IPS-18a (cell line): ENCODE measurements around the gene RERE.

Source experiments
- H3K27ac ChIP-seq: one replicate; pipeline ENCODE4 v1.5.1; 2013; ENCODE audit warnings: low read length
- H3K27me3 ChIP-seq: one replicate; pipeline ENCODE4 v1.6.1; 2013; ENCODE audit warnings: mild to moderate bottlenecking, low read length; ENCODE audit not compliant: control insufficient read depth, insufficient read depth
- H3K36me3 ChIP-seq: one replicate; pipeline ENCODE4 v1.6.1; 2013; ENCODE audit warnings: low read depth, low read length; ENCODE audit not compliant: control insufficient read depth
- H3K4me1 ChIP-seq: one replicate; pipeline ENCODE4 v1.6.1; 2013; ENCODE audit warnings: low read depth, low read length; ENCODE audit not compliant: control insufficient read depth
- H3K4me3 ChIP-seq: one replicate; pipeline ENCODE4 v1.5.1; 2013; ENCODE audit warnings: low read length
- H3K9ac ChIP-seq: one replicate; pipeline ENCODE4 v1.6.1; 2013; ENCODE audit warnings: mild to moderate bottlenecking, low read length, moderate library complexity
- H3K9me3 ChIP-seq: one replicate; pipeline ENCODE4 v1.6.1; 2013; ENCODE audit warnings: low read depth, low read length; ENCODE audit not compliant: control insufficient read depth

Gene RERE

DNA sequence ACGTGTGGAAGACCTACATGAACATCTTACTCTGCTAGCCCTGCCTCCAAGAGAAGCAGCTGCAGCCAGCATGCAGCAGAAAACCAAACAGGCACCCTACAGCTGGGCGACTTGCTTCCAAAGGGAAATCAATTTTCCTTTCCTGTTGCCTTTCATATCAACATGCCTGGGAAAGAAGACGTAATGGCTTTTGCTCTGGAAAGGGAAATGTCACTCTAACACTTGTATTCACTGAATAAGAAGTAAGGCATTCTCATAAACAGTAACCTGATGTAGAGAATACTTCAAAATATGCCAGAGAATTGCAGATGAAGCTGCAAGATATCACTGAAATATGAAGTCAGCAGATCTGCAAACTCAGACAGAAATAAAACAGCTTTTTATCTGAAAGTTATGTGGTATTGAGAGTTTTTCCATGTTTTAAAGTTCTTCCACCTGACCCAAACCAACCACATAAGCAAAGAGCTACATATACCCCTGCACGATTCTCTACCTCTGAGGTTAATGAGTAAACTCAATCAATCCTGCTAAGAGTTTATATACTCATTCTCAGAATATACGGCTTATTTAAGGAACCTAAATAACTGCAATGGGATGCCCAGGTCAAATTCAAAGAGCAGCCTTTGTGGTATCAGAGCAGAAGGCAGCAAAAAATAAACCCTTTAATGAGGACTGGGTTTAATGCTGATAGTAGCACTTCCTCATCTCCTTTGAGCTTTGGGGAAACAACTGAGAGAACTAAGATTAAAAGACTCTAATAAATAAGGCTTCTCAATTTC is 150.9 kb downstream of the RERE start:
- Histone ChIP-seq H3K36me3 (no peaks in the 10 kb centered on the region), H3K9me3 (no peaks in the 10 kb centered on the region), H3K9ac (no peak overlapping the region), H3K4me1 (peaks cover 57% of the 10 kb centered on the region), H3K27me3 (no peaks in the 10 kb centered on the region), H3K27ac (no peak overlapping the region), H3K4me3 (no peak overlapping the region)

DNA sequence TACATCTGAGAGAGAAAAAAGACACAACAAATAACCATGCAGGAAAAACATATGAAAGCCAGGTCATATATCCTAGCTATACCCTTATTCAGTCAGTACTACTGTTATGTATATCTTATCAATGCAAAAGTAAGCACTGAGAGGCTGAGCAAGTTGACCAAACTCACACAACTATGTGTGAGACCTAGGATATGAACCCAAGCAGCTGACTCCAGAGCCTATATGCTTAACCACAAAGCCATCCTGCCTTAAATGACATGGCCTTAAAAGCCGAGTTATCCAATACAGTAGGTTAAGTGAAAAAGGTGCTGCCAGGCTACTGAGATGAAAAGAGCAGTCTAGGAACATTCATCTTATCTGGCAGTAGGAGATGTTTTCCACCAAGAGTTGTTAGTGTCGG is 151.6 kb downstream of the RERE start:
- Histone ChIP-seq H3K27ac (no peak overlapping the region), H3K4me1 (peaks cover 61% of the 10 kb centered on the region)

DNA sequence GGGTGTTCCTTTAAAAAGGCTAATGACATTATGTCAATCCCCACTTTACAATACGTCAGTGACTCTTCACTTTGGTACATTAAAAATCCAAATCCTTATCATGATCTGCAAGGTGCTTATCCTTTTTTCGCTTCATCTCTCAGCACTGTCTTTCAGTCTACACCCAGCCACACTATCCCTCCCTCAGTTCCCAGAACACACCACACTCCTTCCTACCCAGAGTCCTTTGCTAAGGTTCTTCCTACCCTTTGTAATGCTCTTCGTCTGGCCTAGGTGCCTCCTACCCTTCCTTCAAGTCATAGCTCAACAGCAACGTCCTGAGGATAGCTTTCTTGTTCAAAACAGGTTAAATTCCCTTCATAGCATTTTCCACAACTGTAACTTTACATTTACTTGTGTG is 152.6 kb downstream of the RERE start:
- no peak overlapping the region for H3K27ac ChIP-seq
- H3K9me3 ChIP-seq: no peaks in the 10 kb centered on the region
- no peaks in the 10 kb centered on the region for H3K27me3 ChIP-seq
- peaks cover 57% of the 10 kb centered on the region for H3K4me1 ChIP-seq
- no peak overlapping the region for H3K9ac ChIP-seq
- no peak overlapping the region for H3K4me3 ChIP-seq
- no peaks in the 10 kb centered on the region for H3K36me3 ChIP-seq

More for the DNA sequence above, 151.6 kb downstream of the RERE start:
- Histone ChIP-seq H3K9ac (no peak overlapping the region), H3K36me3 (no peaks in the 10 kb centered on the region), H3K4me3 (no peak overlapping the region), H3K27me3 (no peaks in the 10 kb centered on the region), H3K9me3 (no peaks in the 10 kb centered on the region)

DNA sequence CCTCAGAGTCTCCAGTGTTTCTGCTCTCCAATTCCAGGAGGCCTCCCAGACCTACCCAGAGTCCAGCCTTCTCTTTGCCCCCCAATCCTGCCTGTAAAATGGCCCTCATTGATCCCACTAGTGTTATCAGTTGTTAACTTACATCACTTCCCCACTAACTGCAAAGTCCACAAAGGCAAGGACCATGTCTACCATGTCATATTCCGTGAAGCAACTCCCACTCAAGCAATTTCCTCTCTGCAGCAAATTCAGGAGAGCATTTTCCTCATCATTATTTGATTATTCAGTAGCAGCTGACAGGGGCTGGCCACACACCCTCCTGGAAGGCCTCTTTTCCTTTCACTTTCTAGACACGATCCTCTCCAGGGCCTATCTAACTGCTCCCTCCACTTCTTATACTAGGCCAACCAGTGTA is 153.5 kb downstream of the RERE start:
- Histone ChIP-seq H3K4me1 (peaks cover 49% of the 10 kb centered on the region), H3K27ac (no peak overlapping the region), H3K36me3 (no peaks in the 10 kb centered on the region), H3K4me3 (no peak overlapping the region), H3K27me3 (no peaks in the 10 kb centered on the region), H3K9me3 (no peaks in the 10 kb centered on the region), H3K9ac (no peak overlapping the region)

DNA sequence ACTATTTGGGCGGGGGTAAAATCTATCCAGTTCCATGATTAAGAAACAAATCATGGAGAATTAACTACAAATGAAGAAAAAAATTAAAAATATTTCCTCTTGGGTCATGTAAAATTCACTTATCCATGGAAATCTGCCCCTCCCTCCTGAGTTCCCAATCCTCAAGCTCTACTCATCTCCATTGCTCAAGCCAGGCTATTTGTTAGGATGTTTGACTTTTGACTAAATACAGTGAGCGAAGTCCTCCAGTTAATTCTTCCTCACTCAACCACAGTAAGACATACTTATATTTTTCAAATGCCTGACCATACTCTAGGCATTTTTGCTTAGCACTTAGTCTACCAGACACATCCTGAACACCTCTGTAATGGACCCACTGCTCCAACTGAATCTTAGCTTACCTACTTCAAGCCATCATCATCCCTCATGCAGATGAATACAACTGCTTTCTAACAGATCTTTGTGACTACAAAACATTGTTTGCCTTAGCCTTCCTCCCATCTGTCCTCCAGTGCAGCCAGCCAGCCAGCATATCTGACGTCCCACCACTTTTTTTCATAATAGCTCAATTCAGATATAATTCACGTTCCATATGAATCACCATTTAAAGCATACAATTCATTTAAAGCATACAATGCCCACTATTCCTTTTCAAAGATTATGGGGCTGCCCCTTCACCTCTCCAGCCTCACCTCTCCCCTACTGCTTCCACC is 154.2 kb downstream of the RERE start:
- H3K27ac ChIP-seq: no peak overlapping the region
- H3K27me3 ChIP-seq: no peaks in the 10 kb centered on the region
- no peak overlapping the region for H3K4me3 ChIP-seq
- peaks cover 49% of the 10 kb centered on the region for H3K4me1 ChIP-seq
- no peak overlapping the region for H3K9ac ChIP-seq
- H3K36me3 ChIP-seq: no peaks in the 10 kb centered on the region
- no peaks in the 10 kb centered on the region for H3K9me3 ChIP-seq

DNA sequence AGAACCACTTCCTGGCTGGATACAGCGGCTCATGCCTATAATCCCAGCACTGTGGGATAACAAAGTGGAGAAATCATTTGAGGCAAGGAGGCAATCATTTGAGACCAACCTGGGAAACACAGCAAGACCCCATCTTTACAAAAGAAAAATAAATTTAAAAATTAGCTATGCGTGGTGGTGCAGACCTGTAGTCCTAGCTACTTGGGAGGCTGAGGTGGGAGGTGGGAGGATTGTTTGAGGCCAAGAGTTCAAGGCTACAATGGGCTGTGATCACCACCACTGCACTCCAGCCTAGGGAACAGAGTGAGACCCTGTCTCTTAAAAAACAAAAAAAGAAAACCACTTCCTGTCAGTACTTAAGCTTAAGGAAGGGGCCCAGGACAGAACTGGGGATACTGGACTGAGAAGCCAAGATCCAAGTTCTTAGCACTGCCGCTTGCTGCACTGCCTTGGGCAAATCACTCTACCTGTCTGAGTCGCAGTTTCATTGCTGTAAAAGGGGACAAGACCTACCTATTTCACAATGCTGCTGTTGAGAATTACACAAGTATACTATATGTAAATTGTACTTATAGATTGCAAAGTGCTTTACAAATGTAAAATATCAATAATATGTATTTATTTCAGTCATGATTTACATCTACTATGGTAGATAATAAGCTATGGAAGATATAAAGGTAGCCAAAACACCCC is 154.9 kb downstream of the RERE start:
- H3K4me1 ChIP-seq: peaks cover 49% of the 10 kb centered on the region
- no peaks in the 10 kb centered on the region for H3K36me3 ChIP-seq
- no peaks in the 10 kb centered on the region for H3K9me3 ChIP-seq
- no peaks in the 10 kb centered on the region for H3K27me3 ChIP-seq
- H3K27ac ChIP-seq: no peak overlapping the region
- no peak overlapping the region for H3K9ac ChIP-seq
- H3K4me3 ChIP-seq: no peak overlapping the region

DNA sequence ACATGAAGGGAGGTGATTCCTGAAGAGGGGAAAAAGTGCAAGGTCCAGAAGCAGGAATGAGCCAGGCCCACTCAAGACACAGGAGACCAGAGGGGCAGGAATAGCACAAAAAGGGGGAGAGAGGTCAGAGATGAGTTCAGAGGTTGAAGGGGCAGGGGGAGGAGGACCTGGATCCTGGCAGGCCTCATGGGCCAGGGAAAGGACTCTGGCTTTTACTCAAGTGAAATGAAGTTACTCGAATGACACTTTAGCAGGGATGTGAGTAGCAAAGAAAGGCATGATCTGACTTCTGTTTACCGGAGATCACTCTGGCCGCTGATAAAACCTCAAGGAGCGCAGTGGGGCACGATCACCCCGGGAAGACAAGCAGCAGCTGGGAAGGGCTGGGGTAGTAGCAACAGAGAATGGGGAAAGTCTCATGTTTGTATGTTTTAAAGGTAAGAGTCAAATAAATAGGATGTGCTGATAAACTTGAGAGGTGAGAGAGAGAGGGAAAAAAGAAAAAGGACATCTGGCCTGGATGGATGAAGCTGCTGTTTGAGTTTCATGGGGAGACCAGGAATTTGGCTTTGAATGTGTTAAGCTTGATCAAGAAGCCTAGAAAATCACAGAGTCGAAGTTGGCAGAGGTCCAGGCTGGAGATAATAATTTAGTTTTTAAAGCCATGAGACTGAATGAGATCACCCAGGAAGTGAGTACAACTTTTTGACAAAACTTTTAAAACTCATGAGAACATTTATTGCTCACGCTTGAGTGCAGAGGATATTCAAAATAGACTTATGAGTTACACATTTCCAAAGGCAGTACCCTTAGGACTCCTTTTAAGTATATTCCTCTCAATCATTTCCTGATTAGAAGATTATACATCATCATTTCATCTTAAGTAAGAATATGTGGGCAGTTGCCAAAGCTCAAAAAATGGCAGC is 156.0 kb downstream of the RERE start:
- no peaks in the 10 kb centered on the region for H3K36me3 ChIP-seq
- H3K27me3 ChIP-seq: no peaks in the 10 kb centered on the region
- no peak overlapping the region for H3K4me3 ChIP-seq
- H3K4me1 ChIP-seq: peaks cover 41% of the 10 kb centered on the region
- no peaks in the 10 kb centered on the region for H3K9me3 ChIP-seq
- H3K27ac ChIP-seq: no peak overlapping the region
- H3K9ac ChIP-seq: no peak overlapping the region

DNA sequence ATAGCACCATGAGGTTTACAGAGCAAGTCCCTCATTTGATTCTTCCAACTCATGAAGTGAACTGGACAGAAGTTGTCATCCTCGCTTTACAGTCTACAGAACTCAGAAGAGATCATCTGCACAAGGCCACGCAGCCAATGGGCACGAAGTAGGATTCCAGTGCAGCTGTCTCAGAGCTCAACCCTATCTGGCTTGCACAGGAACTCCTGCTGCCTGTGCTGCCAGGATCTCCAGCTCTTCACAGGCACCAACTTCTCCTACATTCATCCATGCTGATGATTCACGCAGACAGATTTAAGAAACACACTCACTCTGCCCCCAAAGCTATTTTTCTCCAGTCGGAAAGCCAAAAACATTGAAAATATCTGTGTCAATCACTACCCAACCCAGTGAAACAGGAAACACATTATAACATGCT is 157.0 kb downstream of the RERE start:
- Histone ChIP-seq H3K4me3 (no peak overlapping the region), H3K27ac (no peak overlapping the region), H3K36me3 (peaks cover 7% of the 10 kb centered on the region), H3K4me1 (peaks cover 31% of the 10 kb centered on the region), H3K27me3 (no peaks in the 10 kb centered on the region), H3K9ac (no peak overlapping the region), H3K9me3 (no peaks in the 10 kb centered on the region)

DNA sequence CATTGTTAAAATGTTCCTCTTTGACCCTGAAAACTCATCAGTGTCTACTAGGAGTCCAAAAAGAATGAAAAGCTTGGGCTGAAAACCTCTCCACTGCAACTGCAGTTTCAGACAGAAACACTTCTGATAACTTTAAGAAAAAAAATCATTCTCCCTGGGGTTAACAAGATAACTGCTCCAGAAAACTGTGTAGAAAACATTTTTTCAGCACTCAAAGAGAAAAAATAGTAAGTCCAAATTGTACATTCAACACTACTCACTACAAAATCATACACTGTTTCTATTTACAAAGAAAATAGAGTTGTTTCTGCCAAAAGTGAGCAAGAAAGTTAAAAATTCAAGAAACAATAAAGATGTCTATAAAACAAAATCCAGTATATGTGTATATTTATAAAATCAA is 157.8 kb downstream of the RERE start:
- peaks cover 7% of the 10 kb centered on the region for H3K36me3 ChIP-seq
- H3K9ac ChIP-seq: no peak overlapping the region
- H3K9me3 ChIP-seq: no peaks in the 10 kb centered on the region
- no peak overlapping the region for H3K4me3 ChIP-seq
- H3K27ac ChIP-seq: no peak overlapping the region
- no peaks in the 10 kb centered on the region for H3K27me3 ChIP-seq
- peaks cover 31% of the 10 kb centered on the region for H3K4me1 ChIP-seq

DNA sequence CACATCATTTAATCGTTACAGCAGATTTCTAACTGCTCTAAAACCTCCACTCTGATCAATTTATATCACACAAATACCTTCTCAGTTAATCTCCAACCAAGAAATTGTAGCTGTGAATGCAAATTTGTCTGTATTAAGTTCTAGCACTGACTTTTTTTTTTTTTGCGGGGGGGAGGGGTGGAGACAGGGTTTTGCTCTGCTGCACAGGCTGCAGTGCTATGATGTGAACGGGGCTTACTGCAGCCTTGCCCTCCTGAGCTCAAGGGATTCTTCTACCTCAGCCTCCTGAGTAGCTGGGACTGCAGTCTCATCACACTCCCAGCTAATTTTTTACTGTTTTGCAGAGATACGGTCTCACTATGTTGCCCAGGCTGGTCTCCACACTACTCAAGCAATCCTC is 163.6 kb downstream of the RERE start:
- peaks cover 17% of the 10 kb centered on the region for H3K36me3 ChIP-seq
- H3K4me1 ChIP-seq: no peaks in the 10 kb centered on the region

More for the DNA sequence above, 163.6 kb downstream of the RERE start:
- Histone ChIP-seq H3K27me3 (no peaks in the 10 kb centered on the region), H3K9ac (no peak overlapping the region), H3K4me3 (no peak overlapping the region), H3K27ac (no peak overlapping the region), H3K9me3 (no peaks in the 10 kb centered on the region)
